GM12801 (cell line): ENCODE measurements around the gene ARHGAP26.

Source experiments
- CTCF ChIP-seq: IDR thresholded peaks from one replicate; pipeline ENCODE4 v1.5.1; 2011; ENCODE audit warnings: control low read depth; ENCODE audit not compliant: insufficient read length; ENCODE audit errors: extremely low read depth

The ARHGAP26 gene

GRCh38 chr5:143014017-143014651 is 244.0 kb downstream of the ARHGAP26 start:
- TF ChIP-seq CTCF = no peak

GRCh38 chr5:143016777-143017516 is 246.8 kb downstream of the ARHGAP26 start:
- no peak for TF ChIP-seq CTCF

- no peak for TF ChIP-seq CTCF
These were observed 247.4 kb downstream of the ARHGAP26 start for GRCh38 chr5:143017541-143017940.

GRCh38 chr5:143017992-143018391 is 247.8 kb downstream of the ARHGAP26 start:
- TF ChIP-seq CTCF = no peak

- no peak for TF ChIP-seq CTCF
These were observed 249.0 kb downstream of the ARHGAP26 start for GRCh38 chr5:143019157-143019556.

GRCh38 chr5:143019614-143020515 is 249.7 kb downstream of the ARHGAP26 start:
- TF ChIP-seq CTCF = no peak

- no peak for TF ChIP-seq CTCF
These were observed 251.4 kb downstream of the ARHGAP26 start for GRCh38 chr5:143021595-143021994.
